Measurements from ENCODE around the gene POP4. TPM values are rescaled to one million over a fixed set of nuclear protein-coding genes. Genes with fewer than 3 reads are reported as not detected.

Gene POP4
- total and polyA plus RNA-seq, 2 of the 8 experiments (the other 6 are each of a cell fraction or from before 2014, with no cell fraction given): 29.1 to 41.5 TPM

DNA sequence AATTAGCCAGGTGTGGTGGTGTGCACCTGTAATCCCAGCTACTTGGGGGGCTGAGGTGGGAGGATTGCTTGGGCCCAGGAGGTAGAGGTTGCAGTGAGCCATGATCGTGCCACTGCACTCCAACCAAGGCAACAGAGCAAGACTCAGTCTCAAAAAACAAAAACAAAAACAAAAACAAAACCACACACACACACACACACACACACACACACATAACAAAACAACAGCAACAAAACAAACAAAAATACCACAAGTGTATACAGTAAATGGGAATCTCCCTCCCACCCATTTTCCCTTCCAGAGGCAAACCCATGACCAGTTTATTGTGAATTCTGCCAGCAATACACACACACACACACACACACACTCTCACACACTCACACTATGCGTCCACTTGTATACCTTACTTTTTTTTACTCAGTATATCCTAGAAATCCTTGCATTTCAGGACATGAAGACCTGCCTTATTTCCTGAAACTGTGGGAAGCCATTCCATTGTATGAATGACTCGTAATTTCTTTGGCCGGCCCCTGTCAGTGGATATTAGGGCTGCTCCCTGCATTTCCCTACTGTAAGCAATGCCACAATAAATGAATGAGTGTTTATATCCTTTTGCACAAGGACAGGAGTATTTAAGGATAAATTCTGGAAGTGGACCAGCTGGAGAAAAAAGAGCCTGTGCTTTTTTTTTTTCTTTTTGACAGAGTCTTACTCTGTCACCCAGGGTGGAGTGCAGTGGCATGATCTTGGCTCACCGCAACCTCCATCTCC, 52.3 kb downstream of the POP4 start (continued):
- TF ChIP-seq, protein P1, sequence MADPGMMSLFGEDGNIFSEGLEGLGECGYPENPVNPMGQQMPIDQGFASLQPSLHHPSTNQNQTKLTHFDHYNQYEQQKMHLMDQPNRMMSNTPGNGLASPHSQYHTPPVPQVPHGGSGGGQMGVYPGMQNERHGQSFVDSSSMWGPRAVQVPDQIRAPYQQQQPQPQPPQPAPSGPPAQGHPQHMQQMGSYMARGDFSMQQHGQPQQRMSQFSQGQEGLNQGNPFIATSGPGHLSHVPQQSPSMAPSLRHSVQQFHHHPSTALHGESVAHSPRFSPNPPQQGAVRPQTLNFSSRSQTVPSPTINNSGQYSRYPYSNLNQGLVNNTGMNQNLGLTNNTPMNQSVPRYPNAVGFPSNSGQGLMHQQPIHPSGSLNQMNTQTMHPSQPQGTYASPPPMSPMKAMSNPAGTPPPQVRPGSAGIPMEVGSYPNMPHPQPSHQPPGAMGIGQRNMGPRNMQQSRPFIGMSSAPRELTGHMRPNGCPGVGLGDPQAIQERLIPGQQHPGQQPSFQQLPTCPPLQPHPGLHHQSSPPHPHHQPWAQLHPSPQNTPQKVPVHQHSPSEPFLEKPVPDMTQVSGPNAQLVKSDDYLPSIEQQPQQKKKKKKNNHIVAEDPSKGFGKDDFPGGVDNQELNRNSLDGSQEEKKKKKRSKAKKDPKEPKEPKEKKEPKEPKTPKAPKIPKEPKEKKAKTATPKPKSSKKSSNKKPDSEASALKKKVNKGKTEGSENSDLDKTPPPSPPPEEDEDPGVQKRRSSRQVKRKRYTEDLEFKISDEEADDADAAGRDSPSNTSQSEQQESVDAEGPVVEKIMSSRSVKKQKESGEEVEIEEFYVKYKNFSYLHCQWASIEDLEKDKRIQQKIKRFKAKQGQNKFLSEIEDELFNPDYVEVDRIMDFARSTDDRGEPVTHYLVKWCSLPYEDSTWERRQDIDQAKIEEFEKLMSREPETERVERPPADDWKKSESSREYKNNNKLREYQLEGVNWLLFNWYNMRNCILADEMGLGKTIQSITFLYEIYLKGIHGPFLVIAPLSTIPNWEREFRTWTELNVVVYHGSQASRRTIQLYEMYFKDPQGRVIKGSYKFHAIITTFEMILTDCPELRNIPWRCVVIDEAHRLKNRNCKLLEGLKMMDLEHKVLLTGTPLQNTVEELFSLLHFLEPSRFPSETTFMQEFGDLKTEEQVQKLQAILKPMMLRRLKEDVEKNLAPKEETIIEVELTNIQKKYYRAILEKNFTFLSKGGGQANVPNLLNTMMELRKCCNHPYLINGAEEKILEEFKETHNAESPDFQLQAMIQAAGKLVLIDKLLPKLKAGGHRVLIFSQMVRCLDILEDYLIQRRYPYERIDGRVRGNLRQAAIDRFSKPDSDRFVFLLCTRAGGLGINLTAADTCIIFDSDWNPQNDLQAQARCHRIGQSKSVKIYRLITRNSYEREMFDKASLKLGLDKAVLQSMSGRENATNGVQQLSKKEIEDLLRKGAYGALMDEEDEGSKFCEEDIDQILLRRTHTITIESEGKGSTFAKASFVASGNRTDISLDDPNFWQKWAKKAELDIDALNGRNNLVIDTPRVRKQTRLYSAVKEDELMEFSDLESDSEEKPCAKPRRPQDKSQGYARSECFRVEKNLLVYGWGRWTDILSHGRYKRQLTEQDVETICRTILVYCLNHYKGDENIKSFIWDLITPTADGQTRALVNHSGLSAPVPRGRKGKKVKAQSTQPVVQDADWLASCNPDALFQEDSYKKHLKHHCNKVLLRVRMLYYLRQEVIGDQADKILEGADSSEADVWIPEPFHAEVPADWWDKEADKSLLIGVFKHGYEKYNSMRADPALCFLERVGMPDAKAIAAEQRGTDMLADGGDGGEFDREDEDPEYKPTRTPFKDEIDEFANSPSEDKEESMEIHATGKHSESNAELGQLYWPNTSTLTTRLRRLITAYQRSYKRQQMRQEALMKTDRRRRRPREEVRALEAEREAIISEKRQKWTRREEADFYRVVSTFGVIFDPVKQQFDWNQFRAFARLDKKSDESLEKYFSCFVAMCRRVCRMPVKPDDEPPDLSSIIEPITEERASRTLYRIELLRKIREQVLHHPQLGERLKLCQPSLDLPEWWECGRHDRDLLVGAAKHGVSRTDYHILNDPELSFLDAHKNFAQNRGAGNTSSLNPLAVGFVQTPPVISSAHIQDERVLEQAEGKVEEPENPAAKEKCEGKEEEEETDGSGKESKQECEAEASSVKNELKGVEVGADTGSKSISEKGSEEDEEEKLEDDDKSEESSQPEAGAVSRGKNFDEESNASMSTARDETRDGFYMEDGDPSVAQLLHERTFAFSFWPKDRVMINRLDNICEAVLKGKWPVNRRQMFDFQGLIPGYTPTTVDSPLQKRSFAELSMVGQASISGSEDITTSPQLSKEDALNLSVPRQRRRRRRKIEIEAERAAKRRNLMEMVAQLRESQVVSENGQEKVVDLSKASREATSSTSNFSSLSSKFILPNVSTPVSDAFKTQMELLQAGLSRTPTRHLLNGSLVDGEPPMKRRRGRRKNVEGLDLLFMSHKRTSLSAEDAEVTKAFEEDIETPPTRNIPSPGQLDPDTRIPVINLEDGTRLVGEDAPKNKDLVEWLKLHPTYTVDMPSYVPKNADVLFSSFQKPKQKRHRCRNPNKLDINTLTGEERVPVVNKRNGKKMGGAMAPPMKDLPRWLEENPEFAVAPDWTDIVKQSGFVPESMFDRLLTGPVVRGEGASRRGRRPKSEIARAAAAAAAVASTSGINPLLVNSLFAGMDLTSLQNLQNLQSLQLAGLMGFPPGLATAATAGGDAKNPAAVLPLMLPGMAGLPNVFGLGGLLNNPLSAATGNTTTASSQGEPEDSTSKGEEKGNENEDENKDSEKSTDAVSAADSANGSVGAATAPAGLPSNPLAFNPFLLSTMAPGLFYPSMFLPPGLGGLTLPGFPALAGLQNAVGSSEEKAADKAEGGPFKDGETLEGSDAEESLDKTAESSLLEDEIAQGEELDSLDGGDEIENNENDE (IDR thresholded peaks at IDR 0.05; ENCODE audit: insufficient replicate concordance, low read length): no peak
- no peak for TF ChIP-seq RAD21 (IDR thresholded peaks at IDR 0.05 in 1 of 2, conservative IDR thresholded peaks at IDR 0.05 in 1 of 2; ENCODE audit: low read depth in 2 of 2, low read length in 2 of 2)
- no peak for TF ChIP-seq BRCA1 (IDR thresholded peaks at IDR 0.05; ENCODE audit: low read depth, low read length)
- no peak for TF ChIP-seq CEBPB (IDR thresholded peaks at IDR 0.05; ENCODE audit: low read depth, low read length)
- TF ChIP-seq SIRT6 (IDR thresholded peaks at IDR 0.05; ENCODE audit: low read length): no peak
- no peak for TF ChIP-seq SP2 (IDR thresholded peaks at IDR 0.05; ENCODE audit: low read length)
